SK-N-SH (cell line): ENCODE results near the gene ANKH. TPM values are rescaled to one million over a fixed set of nuclear protein-coding genes. Genes with fewer than 3 reads are reported as not detected.

ENCODE experiments used
- CTCF ChIA-PET: fragments of 300-600, 350-600 bp; formaldehyde crosslinking; extraction: SDS; loops from one replicate; lab custom pipeline; 2021; lab: Yijun Ruan, JAX
- POLR2A ChIA-PET: fragments of 350-600 bp; sonication (Branson Sonifier 250); formaldehyde crosslinking; extraction: SDS; loops from one replicate; lab custom pipeline; 2020; ENCODE audit warnings: antibody characterized with exemption, inconsistent platforms; lab: Yijun Ruan, JAX
- DNase-seq: peaks from one replicate; pipeline ENCODE4 v3.0.0; 2012
- H2AFZ ChIP-seq: fragments of 200-600 bp; sonication (generic); 2 replicates; pipeline ENCODE4 v1.8.1; 2016; ENCODE audit warnings: antibody characterized with exemption, mild to moderate bottlenecking, low read depth
- H3F3A ChIP-seq: fragments of 200-600 bp; sonication (generic); replicated peaks from 2 replicates; pipeline ENCODE3; 2016; ENCODE audit warnings: antibody characterized with exemption, mild to moderate bottlenecking; ENCODE audit not compliant: insufficient read depth
- H3K27ac ChIP-seq, 2 experiments: fragments of 200-500 bp in 1 of 2; fragments of 200-600 bp in 1 of 2; sonication (Bioruptor generic) in 1 of 2; sonication (generic), shearing (Covaris generic) in 1 of 2; 2 replicates each; pipeline versions ENCODE4 v1.5.1 to v1.6.1; 2014 to 2016; ENCODE audit warnings: low read depth in 2 of 2, inconsistent platforms in 1 of 2, low read length in 1 of 2, mild to moderate bottlenecking in 1 of 2, mixed read lengths in 1 of 2
- H3K27me3 ChIP-seq: fragments of 200-600 bp; sonication (generic), shearing (Covaris generic); 2 replicates; pipeline ENCODE4 v1.6.1; 2016; ENCODE audit warnings: mixed run types; ENCODE audit not compliant: insufficient read depth
- H3K36me3 ChIP-seq, 2 experiments: fragments of 200-500 bp in 1 of 2; fragments of 200-600 bp in 1 of 2; sonication (Bioruptor generic) in 1 of 2; sonication (generic) in 1 of 2; replicated peaks in 1 of 2; 2 replicates each; pipeline versions ENCODE3 to v1.5.1; 2014 to 2016; ENCODE audit warnings: low read length in 1 of 2, mild to moderate bottlenecking in 1 of 2; ENCODE audit not compliant: insufficient read depth in 2 of 2, control insufficient read depth in 1 of 2
- H3K4me1 ChIP-seq, 2 experiments: fragments of 200-500 bp in 1 of 2; fragments of 200-600 bp in 1 of 2; sonication (Bioruptor generic) in 1 of 2; sonication (generic), shearing (Covaris generic) in 1 of 2; 2 replicates each; pipeline versions ENCODE4 v1.5.1 to v1.6.1; 2014 to 2016; ENCODE audit warnings: low read depth in 1 of 2, low read length in 1 of 2, mixed run types in 1 of 2; ENCODE audit not compliant: insufficient read depth in 2 of 2, control insufficient read depth in 1 of 2
- H3K4me2 ChIP-seq: fragments of 200-600 bp; sonication (generic), shearing (Covaris generic); 2 replicates; pipeline ENCODE4 v1.6.1; 2017; ENCODE audit warnings: mixed run types
- H3K4me3 ChIP-seq, 2 experiments: fragments of 200-500 bp in 1 of 2; fragments of 200-600 bp in 1 of 2; sonication (Bioruptor generic) in 1 of 2; sonication (generic), shearing (Covaris generic) in 1 of 2; 2 replicates each; pipeline versions ENCODE4 v1.5.1 to v1.8.1; 2014 to 2016; ENCODE audit warnings: low read depth in 2 of 2, inconsistent platforms in 1 of 2, low read length in 1 of 2, mild to moderate bottlenecking in 1 of 2, mixed read lengths in 1 of 2, moderate library complexity in 1 of 2
- H3K79me2 ChIP-seq: fragments of 200-600 bp; sonication (generic); 2 replicates; pipeline ENCODE4 v1.8.1; 2017; ENCODE audit warnings: mild to moderate bottlenecking; ENCODE audit not compliant: insufficient read depth
- H3K9ac ChIP-seq: fragments of 200-600 bp; sonication (generic); 2 replicates; pipeline ENCODE4 v1.6.1; 2017; ENCODE audit warnings: mixed run types
- H3K9me2 ChIP-seq: fragments of 200-600 bp; sonication (generic); 2 replicates; pipeline ENCODE4 v1.6.1; 2017; ENCODE audit warnings: mixed run types
- H3K9me3 ChIP-seq: fragments of 200-600 bp; sonication (generic); 2 replicates; pipeline ENCODE4 v1.6.1; 2017; ENCODE audit warnings: mixed run types, mild to moderate bottlenecking, moderate library complexity
- H4K20me1 ChIP-seq: fragments of 200-600 bp; sonication (generic); 2 replicates; pipeline ENCODE4 v1.6.1; 2017; ENCODE audit warnings: mild to moderate bottlenecking, mixed run types; ENCODE audit not compliant: insufficient read depth
- CHD2 ChIP-seq: fragments of 150-350 bp; IDR thresholded peaks from 2 replicates; pipeline ENCODE4 v1.6.1; 2018; ENCODE audit warnings: low read length; ENCODE audit not compliant: partially characterized antibody
- ELF1 ChIP-seq: IDR thresholded peaks from 2 replicates; pipeline ENCODE4 v1.4.0; 2012
- EP300 ChIP-seq, 2 experiments: IDR thresholded peaks; 2 replicates each; pipeline versions ENCODE4 v1.4.0 to v1.6.1; 2012; ENCODE audit warnings: borderline replicate concordance in 1 of 2, low read depth in 1 of 2, low read length in 1 of 2
- EZH2phosphoT487 ChIP-seq: fragments of 200-600 bp; sonication (generic); IDR thresholded peaks from 2 replicates; pipeline ENCODE4 v1.6.1; 2017; ENCODE audit warnings: low read depth, mixed run types, mild to moderate bottlenecking, antibody characterized with exemption, moderate library complexity, borderline replicate concordance
- FOSL2 ChIP-seq: IDR thresholded peaks from 2 replicates; pipeline ENCODE4 v1.4.0; 2012; ENCODE audit warnings: low read depth, mild to moderate bottlenecking, moderate library complexity, borderline replicate concordance
- FOXJ3 ChIP-seq: sonication (generic); formaldehyde crosslinking; IDR thresholded peaks from 2 replicates; pipeline ENCODE4 v1.5.1; 2020; ENCODE audit warnings: mild to moderate bottlenecking, missing genetic modification reagents
- GABPA ChIP-seq: IDR thresholded peaks from 2 replicates; pipeline ENCODE4 v1.4.0; 2012; ENCODE audit warnings: low read depth, mild to moderate bottlenecking
- GATA2 ChIP-seq: sonication (generic); formaldehyde crosslinking; IDR thresholded peaks from 2 replicates; pipeline ENCODE4 v1.5.0; 2020; ENCODE audit warnings: mild to moderate bottlenecking, missing genetic modification reagents
- JUND ChIP-seq: IDR thresholded peaks from 2 replicates; pipeline ENCODE4 v1.4.0; 2012
- MXI1 ChIP-seq: IDR thresholded peaks from 2 replicates; pipeline ENCODE4 v1.6.1; 2012; ENCODE audit warnings: mild to moderate bottlenecking, low read depth, low read length, improper control_type of control experiment
- NFIC ChIP-seq: IDR thresholded peaks from 2 replicates; pipeline ENCODE4 v1.4.0; 2012; ENCODE audit warnings: borderline replicate concordance
- POLR2AphosphoS5 ChIP-seq: IDR thresholded peaks from 2 replicates; pipeline ENCODE4 v1.6.1; 2012; ENCODE audit warnings: low read depth, low read length
- RAD21 ChIP-seq: IDR thresholded peaks from 2 replicates; pipeline ENCODE4 v1.6.1; 2012; ENCODE audit warnings: mild to moderate bottlenecking, low read length
- RCOR1 ChIP-seq: fragments of 150-350 bp; IDR thresholded peaks from 2 replicates; pipeline ENCODE4 v1.6.1; 2017; ENCODE audit warnings: antibody characterized with exemption, low read length
- RFX5 ChIP-seq: IDR thresholded peaks from 2 replicates; pipeline ENCODE4 v1.6.1; 2012; ENCODE audit warnings: mild to moderate bottlenecking, improper control_type of control experiment, low read length
- RXRA ChIP-seq: IDR thresholded peaks from 2 replicates; pipeline ENCODE4 v1.4.0; 2012; ENCODE audit warnings: low read depth, mild to moderate bottlenecking, borderline replicate concordance
- SMC3 ChIP-seq: IDR thresholded peaks from 2 replicates; pipeline ENCODE4 v1.6.1; 2012; ENCODE audit warnings: low read depth, low read length, improper control_type of control experiment
- TCF12 ChIP-seq: IDR thresholded peaks from 2 replicates; pipeline ENCODE4 v1.4.0; 2012
- TEAD4 ChIP-seq: IDR thresholded peaks from 2 replicates; pipeline ENCODE4 v1.4.0; 2012; ENCODE audit warnings: mild to moderate bottlenecking, borderline replicate concordance; ENCODE audit not compliant: insufficient read depth
- YY1 ChIP-seq: IDR thresholded peaks from 2 replicates; pipeline ENCODE4 v1.4.0; 2012; ENCODE audit warnings: low read depth, mild to moderate bottlenecking
- WGBS: methylation state at CpG from one replicate; pipeline ENCODE4 v1.1.6; 2017; ENCODE audit warnings: low lambda C conversion rate; 5-methylcytosine and 5-hydroxymethylcytosine counted together
- polyA plus RNA-seq, 3 experiments: library from polyadenylated mRNA; depleted of rRNA; stranded (reverse); fragments of >200 nt; gene quantifications; 2 replicates each; pipeline ENCODE4 v1.2.3, GENCODE V29; 2012
- TF ChIP-seq, protein P1 (sequence below): fragments of 200-600 bp; sonication (generic); IDR thresholded peaks from 2 replicates; pipeline ENCODE4 v1.6.1; 2017; ENCODE audit warnings: antibody characterized with exemption, mild to moderate bottlenecking, moderate library complexity
- TF ChIP-seq, protein P2 (sequence below): IDR thresholded peaks from 2 replicates; pipeline ENCODE4 v1.4.0; 2012; ENCODE audit warnings: low read depth
- TF ChIP-seq, protein P3 (sequence below): IDR thresholded peaks from 2 replicates; pipeline ENCODE4 v1.4.0; 2012; ENCODE audit warnings: low read depth, borderline replicate concordance
- TF ChIP-seq, protein P4 (sequence below): fragments of 150-350 bp; IDR thresholded peaks from 2 replicates; pipeline ENCODE4 v1.6.1; 2016; ENCODE audit warnings: mild to moderate bottlenecking, low read depth, low read length
- TF ChIP-seq, protein P5 (sequence below): IDR thresholded peaks from 2 replicates; pipeline ENCODE4 v1.4.0; 2012; ENCODE audit warnings: low read depth, borderline replicate concordance
- TF ChIP-seq, protein P6 (sequence below): IDR thresholded peaks from 2 replicates; pipeline ENCODE4; 2012

The ANKH gene
- polyA plus RNA-seq, 1 of the 3 experiments (the other 2 are of a cell fraction) = 22.0 TPM

DNA sequence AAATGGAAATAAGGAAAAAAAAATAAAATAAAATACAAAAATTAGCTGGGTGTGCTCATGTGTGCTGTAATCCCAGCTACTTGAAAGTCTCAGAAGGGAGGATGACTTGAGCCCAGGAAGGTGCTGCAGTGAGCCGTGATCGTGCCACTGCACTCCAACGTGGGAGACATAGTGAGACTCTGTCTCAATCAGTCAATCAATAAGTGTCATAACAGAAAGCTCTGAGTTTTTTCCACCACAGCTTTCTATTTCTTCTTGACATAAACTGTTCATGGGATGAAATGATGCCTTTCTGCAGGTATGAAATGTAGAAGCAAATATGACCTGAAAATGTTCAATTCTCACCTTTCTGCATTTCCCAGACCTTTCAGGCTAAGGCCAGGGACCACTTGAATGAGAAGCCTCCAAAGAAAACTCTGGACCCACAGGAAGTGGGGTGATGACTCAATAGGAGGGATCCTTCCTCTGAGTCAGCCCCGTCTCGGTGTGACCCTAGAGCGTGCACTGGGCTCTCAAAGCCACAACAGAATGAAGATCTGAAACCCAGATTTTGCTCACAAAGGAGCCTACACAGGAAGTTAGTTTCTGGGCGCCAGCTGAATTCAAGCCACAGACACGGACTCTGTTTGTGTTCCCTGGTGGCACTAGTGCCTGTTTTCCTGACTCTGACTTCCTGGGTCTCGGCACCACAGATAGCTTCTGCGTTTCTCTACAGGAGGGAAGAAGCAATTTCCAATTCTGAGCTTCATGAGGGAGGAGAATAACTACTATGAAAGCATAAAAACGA lies 62.0 kb downstream of the ANKH start:
- peaks cover 21% of the 10 kb centered on the region for H3K79me2 ChIP-seq
- no peaks in the 10 kb centered on the region for H4K20me1 ChIP-seq
- no peaks in the 10 kb centered on the region for H3K9me2 ChIP-seq
- H3K4me1 ChIP-seq = peaks cover 0 to 22% of the 10 kb centered on the region in 2 experiments; a peak in 3 of 4 replicates
- POLR2A ChIA-PET = no interaction called here
- DNase-seq = no peak
- 34% methylated on average over 11 of the region's 11 CpGs for WGBS
- TF ChIP-seq, protein P1, sequence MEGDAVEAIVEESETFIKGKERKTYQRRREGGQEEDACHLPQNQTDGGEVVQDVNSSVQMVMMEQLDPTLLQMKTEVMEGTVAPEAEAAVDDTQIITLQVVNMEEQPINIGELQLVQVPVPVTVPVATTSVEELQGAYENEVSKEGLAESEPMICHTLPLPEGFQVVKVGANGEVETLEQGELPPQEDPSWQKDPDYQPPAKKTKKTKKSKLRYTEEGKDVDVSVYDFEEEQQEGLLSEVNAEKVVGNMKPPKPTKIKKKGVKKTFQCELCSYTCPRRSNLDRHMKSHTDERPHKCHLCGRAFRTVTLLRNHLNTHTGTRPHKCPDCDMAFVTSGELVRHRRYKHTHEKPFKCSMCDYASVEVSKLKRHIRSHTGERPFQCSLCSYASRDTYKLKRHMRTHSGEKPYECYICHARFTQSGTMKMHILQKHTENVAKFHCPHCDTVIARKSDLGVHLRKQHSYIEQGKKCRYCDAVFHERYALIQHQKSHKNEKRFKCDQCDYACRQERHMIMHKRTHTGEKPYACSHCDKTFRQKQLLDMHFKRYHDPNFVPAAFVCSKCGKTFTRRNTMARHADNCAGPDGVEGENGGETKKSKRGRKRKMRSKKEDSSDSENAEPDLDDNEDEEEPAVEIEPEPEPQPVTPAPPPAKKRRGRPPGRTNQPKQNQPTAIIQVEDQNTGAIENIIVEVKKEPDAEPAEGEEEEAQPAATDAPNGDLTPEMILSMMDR = no peak
- TF ChIP-seq, protein P2, sequence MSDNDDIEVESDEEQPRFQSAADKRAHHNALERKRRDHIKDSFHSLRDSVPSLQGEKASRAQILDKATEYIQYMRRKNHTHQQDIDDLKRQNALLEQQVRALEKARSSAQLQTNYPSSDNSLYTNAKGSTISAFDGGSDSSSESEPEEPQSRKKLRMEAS = peak; percentile 66
- no peak for TF ChIP-seq SMC3
- peak; percentile 78; the same call in 1 of the 2 replicates for TF ChIP-seq RXRA
- TF ChIP-seq FOSL2 = peak; percentile 95
- no peak for TF ChIP-seq RFX5
- TF ChIP-seq CHD2 = no peak
- no peak for TF ChIP-seq RCOR1
- TF ChIP-seq GABPA = peak; percentile 44
- TF ChIP-seq, protein P3, sequence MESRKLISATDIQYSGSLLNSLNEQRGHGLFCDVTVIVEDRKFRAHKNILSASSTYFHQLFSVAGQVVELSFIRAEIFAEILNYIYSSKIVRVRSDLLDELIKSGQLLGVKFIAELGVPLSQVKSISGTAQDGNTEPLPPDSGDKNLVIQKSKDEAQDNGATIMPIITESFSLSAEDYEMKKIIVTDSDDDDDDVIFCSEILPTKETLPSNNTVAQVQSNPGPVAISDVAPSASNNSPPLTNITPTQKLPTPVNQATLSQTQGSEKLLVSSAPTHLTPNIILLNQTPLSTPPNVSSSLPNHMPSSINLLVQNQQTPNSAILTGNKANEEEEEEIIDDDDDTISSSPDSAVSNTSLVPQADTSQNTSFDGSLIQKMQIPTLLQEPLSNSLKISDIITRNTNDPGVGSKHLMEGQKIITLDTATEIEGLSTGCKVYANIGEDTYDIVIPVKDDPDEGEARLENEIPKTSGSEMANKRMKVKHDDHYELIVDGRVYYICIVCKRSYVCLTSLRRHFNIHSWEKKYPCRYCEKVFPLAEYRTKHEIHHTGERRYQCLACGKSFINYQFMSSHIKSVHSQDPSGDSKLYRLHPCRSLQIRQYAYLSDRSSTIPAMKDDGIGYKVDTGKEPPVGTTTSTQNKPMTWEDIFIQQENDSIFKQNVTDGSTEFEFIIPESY = 0 out of 2 replicates have a peak, but pooled peaks have one; percentile 44
- TF ChIP-seq TEAD4 = no peak
- no peak for TF ChIP-seq EZH2phosphoT487
- peak; percentile 83 for TF ChIP-seq TCF12
- TF ChIP-seq, protein P4, sequence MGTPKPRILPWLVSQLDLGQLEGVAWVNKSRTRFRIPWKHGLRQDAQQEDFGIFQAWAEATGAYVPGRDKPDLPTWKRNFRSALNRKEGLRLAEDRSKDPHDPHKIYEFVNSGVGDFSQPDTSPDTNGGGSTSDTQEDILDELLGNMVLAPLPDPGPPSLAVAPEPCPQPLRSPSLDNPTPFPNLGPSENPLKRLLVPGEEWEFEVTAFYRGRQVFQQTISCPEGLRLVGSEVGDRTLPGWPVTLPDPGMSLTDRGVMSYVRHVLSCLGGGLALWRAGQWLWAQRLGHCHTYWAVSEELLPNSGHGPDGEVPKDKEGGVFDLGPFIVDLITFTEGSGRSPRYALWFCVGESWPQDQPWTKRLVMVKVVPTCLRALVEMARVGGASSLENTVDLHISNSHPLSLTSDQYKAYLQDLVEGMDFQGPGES = no peak
- TF ChIP-seq ELF1 = peak; percentile 65
- TF ChIP-seq NFIC = peak; percentile 62; the same call in 1 of the 2 replicates
- TF ChIP-seq POLR2AphosphoS5 = peak; percentile 26; the same call in 1 of the 2 replicates
- peak in 1 of 2 experiments; percentile 77; a peak in 2 of 4 replicates for TF ChIP-seq EP300 (IDR thresholded peaks at IDR 0.05; ENCODE audit: borderline replicate concordance in 1 of 2, low read depth in 1 of 2, low read length in 1 of 2)
- TF ChIP-seq, protein P5, sequence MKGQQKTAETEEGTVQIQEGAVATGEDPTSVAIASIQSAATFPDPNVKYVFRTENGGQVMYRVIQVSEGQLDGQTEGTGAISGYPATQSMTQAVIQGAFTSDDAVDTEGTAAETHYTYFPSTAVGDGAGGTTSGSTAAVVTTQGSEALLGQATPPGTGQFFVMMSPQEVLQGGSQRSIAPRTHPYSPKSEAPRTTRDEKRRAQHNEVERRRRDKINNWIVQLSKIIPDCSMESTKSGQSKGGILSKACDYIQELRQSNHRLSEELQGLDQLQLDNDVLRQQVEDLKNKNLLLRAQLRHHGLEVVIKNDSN = no peak
- no peak for TF ChIP-seq GATA2 (CRISPR knock-in tag)
- no peak for TF ChIP-seq YY1
- TF ChIP-seq JUND = peak; percentile 93
- no peak for TF ChIP-seq RAD21
- TF ChIP-seq FOXJ3 (CRISPR knock-in tag) = no peak
- no peak for TF ChIP-seq MXI1
- TF ChIP-seq, protein P6, sequence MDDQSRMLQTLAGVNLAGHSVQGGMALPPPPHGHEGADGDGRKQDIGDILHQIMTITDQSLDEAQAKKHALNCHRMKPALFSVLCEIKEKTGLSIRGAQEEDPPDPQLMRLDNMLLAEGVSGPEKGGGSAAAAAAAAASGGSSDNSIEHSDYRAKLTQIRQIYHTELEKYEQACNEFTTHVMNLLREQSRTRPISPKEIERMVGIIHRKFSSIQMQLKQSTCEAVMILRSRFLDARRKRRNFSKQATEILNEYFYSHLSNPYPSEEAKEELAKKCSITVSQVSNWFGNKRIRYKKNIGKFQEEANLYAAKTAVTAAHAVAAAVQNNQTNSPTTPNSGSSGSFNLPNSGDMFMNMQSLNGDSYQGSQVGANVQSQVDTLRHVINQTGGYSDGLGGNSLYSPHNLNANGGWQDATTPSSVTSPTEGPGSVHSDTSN = 0 out of 2 replicates have a peak, but pooled peaks have one; percentile 25
- peaks cover 24% of the 10 kb centered on the region for H3F3A ChIP-seq
- H3K4me3 ChIP-seq = peak overlapping the region in 1 of 2 experiments; percentile 52; a peak in 2 of 4 replicates
- H3K27me3 ChIP-seq = no peaks in the 10 kb centered on the region
- H3K36me3 ChIP-seq = peaks cover 0 to 6% of the 10 kb centered on the region in 2 experiments
- peak overlapping the region; percentile 67 for H3K4me2 ChIP-seq
- peak overlapping the region; percentile 64 for H2AFZ ChIP-seq
- H3K9me3 ChIP-seq = no peaks in the 10 kb centered on the region
- H3K9ac ChIP-seq = peak overlapping the region; percentile 70; the same call in 1 of the 2 replicates
- peak overlapping the region in 1 of 2 experiments; percentile 96; a peak in 3 of 4 replicates for H3K27ac ChIP-seq
- CTCF ChIA-PET = interaction anchor here (0.9 kb wide), 1 partner anchor 124 kb away, joined by 3 read pairs; no protein-coding TSS in a partner anchor
